Neural cell (in vitro differentiated cells): Measurements from ENCODE around the gene PKNOX2. TPM values are rescaled to one million over a fixed set of nuclear protein-coding genes. Genes with fewer than 3 reads are reported as not detected.

ENCODE experiments used
- H2AFZ ChIP-seq: fragments of 200-600, 300-800 bp; sonication (generic), shearing (Covaris generic); 2 replicates; pipeline ENCODE4 v1.6.0; 2014; ENCODE audit warnings: low read depth, mild to moderate bottlenecking, antibody characterized with exemption, low read length, moderate library complexity
- H3F3A ChIP-seq: fragments of 200-600 bp; shearing (Covaris generic); 2 replicates; pipeline ENCODE4 v1.6.1; 2016; ENCODE audit warnings: mild to moderate bottlenecking, moderate library complexity, mixed read lengths, antibody characterized with exemption, low read length; ENCODE audit not compliant: insufficient read depth, poor library complexity, severe bottlenecking
- H3K27ac ChIP-seq: fragments of 200-600, 300-800 bp; sonication (generic), shearing (Covaris generic); 2 replicates; pipeline ENCODE4 v1.5.1; 2014; ENCODE audit warnings: mild to moderate bottlenecking, low read length, moderate library complexity
- H3K27me3 ChIP-seq: fragments of 300-800, 200-600 bp; sonication (generic), shearing (Covaris generic); 2 replicates; pipeline ENCODE4 v1.6.0; 2014; ENCODE audit warnings: mild to moderate bottlenecking, low read depth, low read length, moderate library complexity; ENCODE audit not compliant: insufficient read depth
- H3K36me3 ChIP-seq: fragments of 300-800, 200-600 bp; sonication (generic), shearing (Covaris generic); 2 replicates; pipeline ENCODE4 v1.5.1; 2014; ENCODE audit warnings: mild to moderate bottlenecking, antibody characterized with exemption, low read length, moderate library complexity; ENCODE audit not compliant: insufficient read depth
- H3K4me2 ChIP-seq: fragments of 300-800, 200-600 bp; sonication (generic), shearing (Covaris generic); 2 replicates; pipeline ENCODE4 v1.6.0; 2014; ENCODE audit warnings: mild to moderate bottlenecking, low read length
- H3K4me3 ChIP-seq: fragments of 300-800, 200-600 bp; sonication (generic), shearing (Covaris generic); 2 replicates; pipeline ENCODE4 v1.5.1; 2014; ENCODE audit warnings: mild to moderate bottlenecking, low read length, moderate library complexity
- H3K79me2 ChIP-seq: fragments of 200-600 bp; shearing (Covaris generic); replicated peaks from 2 replicates; pipeline ENCODE4 v1.6.0; 2014; ENCODE audit warnings: mild to moderate bottlenecking, low read length, moderate library complexity; ENCODE audit not compliant: insufficient read depth
- H3K9ac ChIP-seq: fragments of 300-800, 200-600 bp; sonication (generic), shearing (Covaris generic); 2 replicates; pipeline ENCODE4 v1.6.1; 2016; ENCODE audit warnings: mild to moderate bottlenecking, low read length, mixed read lengths
- H3K9me2 ChIP-seq: fragments of 200-600 bp; shearing (Covaris generic); 2 replicates; pipeline ENCODE4 v1.6.1; 2016; ENCODE audit warnings: mild to moderate bottlenecking, low read length, mixed read lengths; ENCODE audit not compliant: insufficient read depth
- H3K9me3 ChIP-seq: fragments of 200-600, 300-800 bp; sonication (generic), shearing (Covaris generic); 2 replicates; pipeline ENCODE4 v1.6.1; 2016; ENCODE audit warnings: mild to moderate bottlenecking, mixed run types, low read length, moderate library complexity, mixed read lengths
- H4K20me1 ChIP-seq: fragments of 200-600 bp; shearing (Covaris generic); 2 replicates; pipeline ENCODE4 v1.6.1; 2016; ENCODE audit warnings: mild to moderate bottlenecking, mixed run types; ENCODE audit not compliant: insufficient read depth
- CTCF ChIP-seq: fragments of 450-650 bp; IDR thresholded peaks from 2 replicates; pipeline ENCODE4 v1.5.1; 2014; ENCODE audit warnings: antibody characterized with exemption, mild to moderate bottlenecking, moderate library complexity; ENCODE audit not compliant: poor library complexity, severe bottlenecking
- EP300 ChIP-seq: fragments of 450-650 bp; conservative IDR thresholded peaks from 2 replicates; pipeline ENCODE4 v1.6.1; 2014; ENCODE audit warnings: antibody characterized with exemption, mild to moderate bottlenecking, moderate library complexity; ENCODE audit not compliant: poor library complexity, severe bottlenecking
- EZH2 ChIP-seq: fragments of 200-600, 300-800 bp; shearing (Covaris generic), sonication (generic); IDR thresholded peaks from 2 replicates; pipeline ENCODE4 v1.6.1; 2014; ENCODE audit warnings: antibody characterized with exemption, low read length, borderline replicate concordance, mild to moderate bottlenecking; ENCODE audit not compliant: insufficient read depth, poor library complexity, severe bottlenecking
- MXI1 ChIP-seq: fragments of 450-650 bp; conservative IDR thresholded peaks from 2 replicates; pipeline ENCODE4 v1.6.1; 2014; ENCODE audit warnings: antibody characterized with exemption, mild to moderate bottlenecking; ENCODE audit not compliant: poor library complexity, severe bottlenecking
- POLR2AphosphoS5 ChIP-seq: IDR thresholded peaks from 2 replicates; pipeline ENCODE4 v1.6.1; 2012
- RAD21 ChIP-seq: fragments of 450-650 bp; conservative IDR thresholded peaks from 2 replicates; pipeline ENCODE4 v1.6.1; 2014; ENCODE audit warnings: antibody characterized with exemption, mild to moderate bottlenecking, moderate library complexity
- REST ChIP-seq: IDR thresholded peaks from 2 replicates; pipeline ENCODE4 v1.6.1; 2012; ENCODE audit warnings: borderline replicate concordance
- SMC3 ChIP-seq: fragments of 450-650 bp; conservative IDR thresholded peaks from 2 replicates; pipeline ENCODE4 v1.6.1; 2014; ENCODE audit warnings: antibody characterized with exemption, mild to moderate bottlenecking, moderate library complexity; ENCODE audit not compliant: poor library complexity
- TAF1 ChIP-seq: IDR thresholded peaks from 2 replicates; pipeline ENCODE4 v1.6.1; 2012; ENCODE audit warnings: low read depth
- polyA plus RNA-seq: library from polyadenylated mRNA; depleted of rRNA; stranded (reverse); fragments of >200 nt; gene quantifications from 2 replicates; pipeline ENCODE4 v1.2.3, GENCODE V29; 2014

PKNOX2 gene
- polyA plus RNA-seq, 1 donor from 2014 or later, result 0.99 TPM

- Histone ChIP-seq H3K27me3 (no peaks in the 10 kb centered on the region), H3K4me2 (no peak overlapping the region), H3K4me3 (no peak overlapping the region), H2AFZ (no peak overlapping the region), H3K9me3 (no peaks in the 10 kb centered on the region), H3K9me2 (no peaks in the 10 kb centered on the region), H3K79me2 (no peaks in the 10 kb centered on the region), H3K9ac (no peak overlapping the region), H3K36me3 (no peaks in the 10 kb centered on the region), H3K27ac (no peak overlapping the region), H4K20me1 (no peaks in the 10 kb centered on the region), H3F3A (no peaks in the 10 kb centered on the region)
- TF ChIP-seq REST, result no peak
- TF ChIP-seq MXI1, result no peak
- TF ChIP-seq POLR2AphosphoS5, result no peak
- no peak for TF ChIP-seq SMC3
- TF ChIP-seq EZH2, result no peak
Measured at GRCh38 chr11:125375146-125375545, 210.6 kb downstream of the PKNOX2 start.

- Histone ChIP-seq H3F3A (no peaks in the 10 kb centered on the region), H2AFZ (no peak overlapping the region), H4K20me1 (no peaks in the 10 kb centered on the region), H3K9me3 (no peaks in the 10 kb centered on the region), H3K4me3 (no peak overlapping the region), H3K27ac (no peak overlapping the region), H3K9ac (no peak overlapping the region), H3K27me3 (no peaks in the 10 kb centered on the region), H3K79me2 (no peaks in the 10 kb centered on the region), H3K4me2 (no peak overlapping the region), H3K36me3 (no peaks in the 10 kb centered on the region), H3K9me2 (no peaks in the 10 kb centered on the region)
- TF ChIP-seq SMC3 (no peak), EP300 (no peak), MXI1 (no peak), POLR2AphosphoS5 (no peak), REST (no peak), CTCF (no peak), TAF1 (no peak), RAD21 (no peak), EZH2 (no peak)
Measured at GRCh38 chr11:125376117-125376516, 211.6 kb downstream of the PKNOX2 start.
